ES-I3 (cell line): ENCODE data around the gene CDHR2.

Experiments used
- H3K36me3 ChIP-seq: 2 replicates; pipeline ENCODE4 v1.6.1; 2013; ENCODE audit warnings: mild to moderate bottlenecking, low read length, control low read depth, moderate library complexity; ENCODE audit not compliant: insufficient read depth
- H3K4me1 ChIP-seq: 2 replicates; pipeline ENCODE4 v1.6.1; 2013; ENCODE audit warnings: mild to moderate bottlenecking, control low read depth, low read length; ENCODE audit not compliant: insufficient read depth
- H3K9ac ChIP-seq: 2 replicates; pipeline ENCODE4 v1.6.1; 2013; ENCODE audit warnings: low read depth, mild to moderate bottlenecking, low read length, moderate library complexity
- H3K9me3 ChIP-seq: 2 replicates; pipeline ENCODE4 v1.6.1; 2013; ENCODE audit warnings: mild to moderate bottlenecking, low read length, moderate library complexity; ENCODE audit not compliant: control insufficient read depth, insufficient read depth

The CDHR2 gene

GRCh38 chr5:176548967-176549444 lies at the start of gene CDHR2:
Gene CDHR2, plus strand, starts transcription at chr5:176549342. Its CDS starts 16,011 bp downstream, at chr5:176565353.
- H3K9ac ChIP-seq, result no peak within 1 kb of the TSS
- no peaks in the 10 kb centered on the region for H3K36me3 ChIP-seq
- H3K9me3 ChIP-seq, result no peaks in the 10 kb centered on the region
- peaks cover 9% of the 10 kb centered on the region for H3K4me1 ChIP-seq

GRCh38 chr5:176500511-176500910 lies 48.6 kb upstream of the CDHR2 start:
- H3K4me1 ChIP-seq, result no peaks in the 10 kb centered on the region
- no peak overlapping the region for H3K9ac ChIP-seq
- peaks cover 30% of the 10 kb centered on the region for H3K36me3 ChIP-seq
- no peaks in the 10 kb centered on the region for H3K9me3 ChIP-seq

- Histone ChIP-seq H3K36me3 (peaks cover 23% of the 10 kb centered on the region), H3K9ac (no peak overlapping the region), H3K4me1 (no peaks in the 10 kb centered on the region), H3K9me3 (no peaks in the 10 kb centered on the region)
These were observed 47.8 kb upstream of the CDHR2 start for GRCh38 chr5:176501333-176501732.

- H3K9me3 ChIP-seq, result no peaks in the 10 kb centered on the region
- H3K4me1 ChIP-seq, result no peaks in the 10 kb centered on the region
- H3K36me3 ChIP-seq, result peaks cover 27% of the 10 kb centered on the region
- no peak overlapping the region for H3K9ac ChIP-seq
These were observed 45.6 kb upstream of the CDHR2 start for GRCh38 chr5:176503496-176503895.

GRCh38 chr5:176507911-176508310 lies 41.2 kb upstream of the CDHR2 start:
- H3K9ac ChIP-seq, result no peak overlapping the region
- H3K36me3 ChIP-seq, result peaks cover 25% of the 10 kb centered on the region; the same call in 1 of the 2 replicates
- no peaks in the 10 kb centered on the region for H3K4me1 ChIP-seq
- no peaks in the 10 kb centered on the region for H3K9me3 ChIP-seq

GRCh38 chr5:176508603-176509002 lies 40.5 kb upstream of the CDHR2 start:
- peaks cover 22% of the 10 kb centered on the region; the same call in 1 of the 2 replicates for H3K36me3 ChIP-seq
- H3K9ac ChIP-seq, result no peak overlapping the region
- no peaks in the 10 kb centered on the region for H3K9me3 ChIP-seq
- H3K4me1 ChIP-seq, result no peaks in the 10 kb centered on the region

- no peak overlapping the region for H3K9ac ChIP-seq
- peaks cover 6% of the 10 kb centered on the region; the same call in 1 of the 2 replicates for H3K36me3 ChIP-seq
- H3K4me1 ChIP-seq, result no peaks in the 10 kb centered on the region
- no peaks in the 10 kb centered on the region for H3K9me3 ChIP-seq
These were observed 35.4 kb upstream of the CDHR2 start for GRCh38 chr5:176513788-176514187.

GRCh38 chr5:176514244-176514950 lies 34.7 kb upstream of the CDHR2 start:
- H3K9ac ChIP-seq, result no peak overlapping the region
- no peaks in the 10 kb centered on the region for H3K4me1 ChIP-seq
- peaks cover 6% of the 10 kb centered on the region; the same call in 1 of the 2 replicates for H3K36me3 ChIP-seq
- no peaks in the 10 kb centered on the region for H3K9me3 ChIP-seq

- Histone ChIP-seq H3K4me1 (no peaks in the 10 kb centered on the region), H3K9me3 (no peaks in the 10 kb centered on the region), H3K9ac (no peak overlapping the region), H3K36me3 (no peaks in the 10 kb centered on the region)
These were observed 33.7 kb upstream of the CDHR2 start for GRCh38 chr5:176515396-176515795.

- H3K9me3 ChIP-seq, result no peaks in the 10 kb centered on the region
- H3K9ac ChIP-seq, result no peak overlapping the region
- no peaks in the 10 kb centered on the region for H3K4me1 ChIP-seq
- H3K36me3 ChIP-seq, result no peaks in the 10 kb centered on the region
These were observed 32.0 kb upstream of the CDHR2 start for GRCh38 chr5:176517053-176517661.

GRCh38 chr5:176519810-176520720 lies 29.1 kb upstream of the CDHR2 start:
- Histone ChIP-seq H3K9me3 (no peaks in the 10 kb centered on the region), H3K9ac (no peak overlapping the region), H3K36me3 (no peaks in the 10 kb centered on the region), H3K4me1 (no peaks in the 10 kb centered on the region)

- no peaks in the 10 kb centered on the region; the same call in 1 of the 2 replicates for H3K36me3 ChIP-seq
- no peaks in the 10 kb centered on the region for H3K4me1 ChIP-seq
- no peak overlapping the region for H3K9ac ChIP-seq
- no peaks in the 10 kb centered on the region for H3K9me3 ChIP-seq
These were observed 27.9 kb upstream of the CDHR2 start for GRCh38 chr5:176521286-176521685.

- no peak overlapping the region for H3K9ac ChIP-seq
- no peaks in the 10 kb centered on the region for H3K9me3 ChIP-seq
- no peaks in the 10 kb centered on the region for H3K4me1 ChIP-seq
- no peaks in the 10 kb centered on the region; the same call in 1 of the 2 replicates for H3K36me3 ChIP-seq
These were observed 27.4 kb upstream of the CDHR2 start for GRCh38 chr5:176521699-176522263.

- no peaks in the 10 kb centered on the region; the same call in 1 of the 2 replicates for H3K36me3 ChIP-seq
- no peaks in the 10 kb centered on the region for H3K9me3 ChIP-seq
- no peak overlapping the region for H3K9ac ChIP-seq
- no peaks in the 10 kb centered on the region for H3K4me1 ChIP-seq
These were observed 25.0 kb upstream of the CDHR2 start for GRCh38 chr5:176524138-176524537.
